ENCODE results near the gene SPNS3.

SPNS3 gene

GRCh38 chr17:4460661-4461060, 26.9 kb downstream of the SPNS3 start:
- Histone ChIP-seq H3K27ac (no peak overlapping the region), H3K4me3 (no peak overlapping the region)

GRCh38 chr17:4463818-4464476, 30.2 kb downstream of the SPNS3 start:
- Histone ChIP-seq H3K27ac (no peak overlapping the region), H3K4me3 (no peak overlapping the region)

- H3K4me3 ChIP-seq: no peak overlapping the region
- H3K27ac ChIP-seq: no peak overlapping the region
Observed at GRCh38 chr17:4465786-4466185, 32.0 kb downstream of the SPNS3 start.

GRCh38 chr17:4467287-4467686, 33.5 kb downstream of the SPNS3 start:
- Histone ChIP-seq H3K27ac (no peak overlapping the region), H3K4me3 (no peak overlapping the region)

GRCh38 chr17:4469552-4469951, 35.8 kb downstream of the SPNS3 start:
- H3K4me3 ChIP-seq: no peak overlapping the region
- no peak overlapping the region for H3K27ac ChIP-seq

- no peak overlapping the region for H3K27ac ChIP-seq
Observed at GRCh38 chr17:4472286-4472685, 38.5 kb downstream of the SPNS3 start.

GRCh38 chr17:4474093-4474492, 40.4 kb downstream of the SPNS3 start:
- no peak overlapping the region for H3K27ac ChIP-seq
- no peak overlapping the region for H3K4me3 ChIP-seq

More at GRCh38 chr17:4472286-4472685, 38.5 kb downstream of the SPNS3 start:
- no peak overlapping the region for H3K4me3 ChIP-seq

GRCh38 chr17:4475001-4475400, 41.3 kb downstream of the SPNS3 start:
- Histone ChIP-seq H3K4me3 (no peak overlapping the region), H3K27ac (no peak overlapping the region)

GRCh38 chr17:4475463-4475862, 41.7 kb downstream of the SPNS3 start:
- H3K27ac ChIP-seq: no peak overlapping the region
- no peak overlapping the region for H3K4me3 ChIP-seq

- H3K27ac ChIP-seq: peak overlapping the region in 2 of 21 experiments; percentile 5 to 26
- no peak overlapping the region for H3K4me3 ChIP-seq
Observed at GRCh38 chr17:4476017-4476416, 42.3 kb downstream of the SPNS3 start.

GRCh38 chr17:4476511-4477070, 42.9 kb downstream of the SPNS3 start:
- H3K4me3 ChIP-seq: no peak overlapping the region

GRCh38 chr17:4477255-4477791, 43.6 kb downstream of the SPNS3 start:
- Histone ChIP-seq H3K4me3 (no peak overlapping the region), H3K27ac (no peak overlapping the region)

More at GRCh38 chr17:4476511-4477070, 42.9 kb downstream of the SPNS3 start:
- H3K27ac ChIP-seq: peak overlapping the region in 2 of 21 experiments; percentile 25 to 26

GRCh38 chr17:4478318-4478830, 44.6 kb downstream of the SPNS3 start:
- no peak overlapping the region for H3K27ac ChIP-seq
- H3K4me3 ChIP-seq: no peak overlapping the region

- Histone ChIP-seq H3K27ac (no peak overlapping the region), H3K4me3 (no peak overlapping the region)
Observed at GRCh38 chr17:4479340-4479981, 45.7 kb downstream of the SPNS3 start.

- H3K27ac ChIP-seq: peak overlapping the region in 6 of 21 experiments; percentile 13 to 80 (median 66)
- H3K4me3 ChIP-seq: no peak overlapping the region
Observed at GRCh38 chr17:4479982-4480751, 46.4 kb downstream of the SPNS3 start.

- Histone ChIP-seq H3K27ac (peak overlapping the region in 14 of 21 experiments; percentile 7 to 80 (median 48)), H3K4me3 (no peak overlapping the region)
Observed at GRCh38 chr17:4480929-4481898, 47.5 kb downstream of the SPNS3 start.

GRCh38 chr17:4482338-4483011, 48.7 kb downstream of the SPNS3 start:
- H3K4me3 ChIP-seq: no peak overlapping the region

More at GRCh38 chr17:4482338-4483011, 48.7 kb downstream of the SPNS3 start:
- no peak overlapping the region for H3K27ac ChIP-seq

All from skin epidermis (tissue), 12 donors.